HepG2 (cell line): Measurements from ENCODE around the gene ADGRE3. TPM values are rescaled to one million over a fixed set of nuclear protein-coding genes. Genes with fewer than 3 reads are reported as not detected.
A peak's percentile ranks its signal among the peaks of the same experiment; 100 is the strongest.

Experiments used
- ATAC-seq: fragments of 200-7000 bp; cut with Tn5 transposase; 3 replicates; pipeline ENCODE4 v1.9.1; 2020; ENCODE audit warnings: mild to moderate bottlenecking, moderate library complexity
- BruUV-seq: library from RNA; stranded (reverse); fragments of 400-500 nt; replicated peaks from 2 replicates; lab custom pipeline; 2021; lab: Mats Ljungman, UMichigan
- CTCF ChIA-PET: fragments of 300-600 bp; formaldehyde crosslinking; extraction: SDS; loops from one replicate; lab custom pipeline; 2021; ENCODE audit warnings: low total read pairs, inconsistent platforms, low intra/inter-chr PET ratio; lab: Yijun Ruan, JAX
- POLR2A ChIA-PET: fragments of 350-600 bp; sonication (Branson Sonifier 250); formaldehyde crosslinking; loops from one replicate; lab custom pipeline; 2020; ENCODE audit warnings: antibody characterized with exemption, inconsistent platforms; lab: Yijun Ruan, JAX
- DNase-seq: peaks from one replicate; pipeline ENCODE4 v3.0.0-alpha.2; 2015; ENCODE audit warnings: low spot score
- FAIRE-seq: peaks from 3 replicates; lab custom pipeline; 2011; peaks lifted over from hg19 to GRCh38; lab: Jason Lieb, UNC
- H2AFZ ChIP-seq: one replicate; pipeline ENCODE4 v1.6.1; 2011; ENCODE audit warnings: low read length, inconsistent platforms
- H3K27ac ChIP-seq: fragments of 300-600 bp; 3 replicates; pipeline ENCODE4 v1.8.0; 2011; ENCODE audit warnings: mixed run types, mild to moderate bottlenecking, mixed read lengths, low read length, inconsistent platforms; ENCODE audit not compliant: insufficient read depth; ENCODE audit errors: extremely low read length
- H3K27me3 ChIP-seq, 2 experiments: fragments of 200-600 bp in 1 of 2; 2 replicates in 1 of 2; 3 replicates in 1 of 2; pipeline versions ENCODE4 v1.6.0 to v1.8.0; 2011; ENCODE audit warnings: low read length in 2 of 2, mild to moderate bottlenecking in 2 of 2, moderate library complexity in 2 of 2, inconsistent platforms in 1 of 2; ENCODE audit not compliant: insufficient read depth in 2 of 2, control insufficient read depth in 1 of 2
- H3K36me3 ChIP-seq, 2 experiments: fragments of 200-600 bp in 1 of 2; replicated peaks in 1 of 2; 2 replicates in 1 of 2; 3 replicates in 1 of 2; pipeline versions ENCODE4 v1.5.1 to v1.8.0; 2011; ENCODE audit warnings: low read length in 2 of 2, inconsistent platforms in 1 of 2; ENCODE audit not compliant: insufficient read depth in 2 of 2, control insufficient read depth in 1 of 2
- H3K4me1 ChIP-seq: 2 replicates; pipeline ENCODE4 v1.5.1; 2012; ENCODE audit warnings: low read length, inconsistent platforms; ENCODE audit not compliant: insufficient read depth
- H3K4me2 ChIP-seq: 2 replicates; pipeline ENCODE4 v1.6.0; 2011; ENCODE audit warnings: low read depth, low read length, inconsistent platforms
- H3K4me3 ChIP-seq, 3 experiments: fragments of 200-600 bp in 1 of 3; sonication (generic), shearing (Covaris generic) in 1 of 3; replicated peaks in 1 of 3; 2 replicates each; pipeline ENCODE4 v1.5.1; 2011 to 2016; ENCODE audit warnings: low read length in 3 of 3, inconsistent platforms in 2 of 3, low read depth in 2 of 3, mild to moderate bottlenecking in 2 of 3, control low read depth in 1 of 3, mixed read lengths in 1 of 3; ENCODE audit not compliant: insufficient read depth in 1 of 3
- H3K79me2 ChIP-seq: one replicate; pipeline ENCODE4 v1.6.1; 2011; ENCODE audit warnings: low read length, inconsistent platforms; ENCODE audit not compliant: insufficient read depth
- H3K9ac ChIP-seq: 2 replicates; pipeline ENCODE4 v1.6.0; 2011; ENCODE audit warnings: mild to moderate bottlenecking, low read depth, low read length, inconsistent platforms; ENCODE audit not compliant: insufficient read depth
- H3K9me3 ChIP-seq: 2 replicates; pipeline ENCODE4 v1.5.1; 2012; ENCODE audit warnings: mild to moderate bottlenecking, low read length
- H4K20me1 ChIP-seq: 2 replicates; pipeline ENCODE4 v1.6.0; 2011; ENCODE audit warnings: inconsistent platforms, mild to moderate bottlenecking, low read length, moderate library complexity; ENCODE audit not compliant: insufficient read depth
- BHLHE40 ChIP-seq: IDR thresholded peaks from 2 replicates; pipeline ENCODE4 v1.6.1; 2011; ENCODE audit warnings: low read length, improper control_type of control experiment
- EEA1 ChIP-seq: sonication (generic); formaldehyde crosslinking; IDR thresholded peaks from 2 replicates; pipeline ENCODE4 v1.5.1; 2020; ENCODE audit warnings: mild to moderate bottlenecking, missing genetic modification reagents, borderline replicate concordance
- ETV5 ChIP-seq: IDR thresholded peaks from 2 replicates; pipeline ENCODE4 v1.6.1; 2018; ENCODE audit warnings: missing biosample characterization, missing genetic modification reagents, inconsistent platforms, borderline replicate concordance
- HCFC1 ChIP-seq: fragments of 150-350 bp; IDR thresholded peaks from 2 replicates; pipeline ENCODE4 v1.6.1; 2014; ENCODE audit warnings: low read depth, low read length
- HNRNPK ChIP-seq: fragments of 200-400 bp; formaldehyde crosslinking; IDR thresholded peaks from 2 replicates; pipeline ENCODE4 v1.6.1; 2018; ENCODE audit warnings: low read length, low read depth, moderate library complexity, mild to moderate bottlenecking; ENCODE audit not compliant: poor library complexity, severe bottlenecking
- HNRNPUL1 ChIP-seq: fragments of 200-400 bp; formaldehyde crosslinking; IDR thresholded peaks from 2 replicates; pipeline ENCODE4 v1.6.1; 2017; ENCODE audit warnings: low read depth, mild to moderate bottlenecking, low read length, moderate library complexity
- KAT8 ChIP-seq: IDR thresholded peaks from 2 replicates; pipeline ENCODE4 v1.6.1; 2016; ENCODE audit warnings: missing genetic modification reagents, missing compliant biosample characterization
- POLR2G ChIP-seq: fragments of 200-400 bp; formaldehyde crosslinking; IDR thresholded peaks from 2 replicates; pipeline ENCODE4 v1.6.1; 2018; ENCODE audit warnings: mild to moderate bottlenecking, low read depth, low read length, moderate library complexity
- SKI ChIP-seq: fragments of 450-650 bp; IDR thresholded peaks from one replicate; pipeline ENCODE4 v1.6.1; 2018; ENCODE audit warnings: mild to moderate bottlenecking; ENCODE audit not compliant: partially characterized antibody
- SP2 ChIP-seq: sonication (generic); formaldehyde crosslinking; IDR thresholded peaks from 2 replicates; pipeline ENCODE4 v1.5.1; 2020; ENCODE audit warnings: mild to moderate bottlenecking, missing genetic modification reagents
- TARDBP ChIP-seq: sonication (generic); formaldehyde crosslinking; IDR thresholded peaks from 2 replicates; pipeline ENCODE4 v1.8.0; 2022; ENCODE audit warnings: mild to moderate bottlenecking, missing genetic modification reagents
- TBL1XR1 ChIP-seq: fragments of 150-350 bp; IDR thresholded peaks from 2 replicates; pipeline ENCODE4 v1.6.1; 2014; ENCODE audit warnings: borderline replicate concordance, low read length; ENCODE audit not compliant: partially characterized antibody
- ZNF142 ChIP-seq: sonication (generic); formaldehyde crosslinking; IDR thresholded peaks from 2 replicates; pipeline ENCODE4 v1.4.0; 2020; ENCODE audit warnings: missing genetic modification reagents
- ZNF282 ChIP-seq: fragments of 450-650 bp; IDR thresholded peaks from 2 replicates; pipeline ENCODE4 v1.6.1; 2018; ENCODE audit not compliant: partially characterized antibody
- ZNF569 ChIP-seq: sonication (generic); formaldehyde crosslinking; IDR thresholded peaks from 2 replicates; pipeline ENCODE4 v1.5.0; 2020; ENCODE audit warnings: mild to moderate bottlenecking, missing genetic modification reagents, moderate library complexity, borderline replicate concordance
- WGBS: methylation state at CpG from one replicate; pipeline ENCODE4 v1.1.6; 2017; ENCODE audit warnings: low lambda C conversion rate; 5-methylcytosine and 5-hydroxymethylcytosine counted together
- in situ Hi-C: cut with HindIII; loops from 2 replicates; pipeline ENCODE4 v1.10.0; 2017; ENCODE audit warnings: low pct_unique_long_range_greater_than_20kb; ENCODE audit not compliant: extremely low pct_ligation_motif_present
- intact Hi-C: fragments of 100-400 bp; cut with micrococcal nuclease; formaldehyde crosslinking; loops from one replicate; pipeline ENCODE4 v1.10.0; 2022; ENCODE audit not compliant: unreplicated experiment
- polyA plus RNA-seq, 8 experiments: library from polyadenylated mRNA; depleted of rRNA in 3 of 8; stranded (reverse) in 7 of 8; unstranded in 1 of 8; fragments of >200 nt; fragmentation: Illumina TruSeq in 4 of 8; extraction: Trizol in 4 of 8; gene quantifications; 2 replicates each; pipeline versions ENCODE4 v1.2.1 to v1.2.3, GENCODE V29; 2011 to 2016; ENCODE audit warnings: low read depth in 4 of 8, missing spikeins in 1 of 8, mixed read lengths in 1 of 8; ENCODE audit not compliant: insufficient read depth in 1 of 8
- total RNA-seq, 5 experiments: library from RNA; depleted of rRNA; stranded (reverse); fragments of >200 nt; fragmentation: Illumina TruSeq; extraction: Trizol; gene quantifications; 2 replicates each; pipeline ENCODE4 v1.2.3, GENCODE V29; 2016; ENCODE audit warnings: low read depth in 1 of 5

Gene ADGRE3
- total and polyA plus RNA-seq, 2 of the 13 experiments (the other 11 are each of a cell fraction or from before 2014, with no cell fraction given) = not detected

DNA sequence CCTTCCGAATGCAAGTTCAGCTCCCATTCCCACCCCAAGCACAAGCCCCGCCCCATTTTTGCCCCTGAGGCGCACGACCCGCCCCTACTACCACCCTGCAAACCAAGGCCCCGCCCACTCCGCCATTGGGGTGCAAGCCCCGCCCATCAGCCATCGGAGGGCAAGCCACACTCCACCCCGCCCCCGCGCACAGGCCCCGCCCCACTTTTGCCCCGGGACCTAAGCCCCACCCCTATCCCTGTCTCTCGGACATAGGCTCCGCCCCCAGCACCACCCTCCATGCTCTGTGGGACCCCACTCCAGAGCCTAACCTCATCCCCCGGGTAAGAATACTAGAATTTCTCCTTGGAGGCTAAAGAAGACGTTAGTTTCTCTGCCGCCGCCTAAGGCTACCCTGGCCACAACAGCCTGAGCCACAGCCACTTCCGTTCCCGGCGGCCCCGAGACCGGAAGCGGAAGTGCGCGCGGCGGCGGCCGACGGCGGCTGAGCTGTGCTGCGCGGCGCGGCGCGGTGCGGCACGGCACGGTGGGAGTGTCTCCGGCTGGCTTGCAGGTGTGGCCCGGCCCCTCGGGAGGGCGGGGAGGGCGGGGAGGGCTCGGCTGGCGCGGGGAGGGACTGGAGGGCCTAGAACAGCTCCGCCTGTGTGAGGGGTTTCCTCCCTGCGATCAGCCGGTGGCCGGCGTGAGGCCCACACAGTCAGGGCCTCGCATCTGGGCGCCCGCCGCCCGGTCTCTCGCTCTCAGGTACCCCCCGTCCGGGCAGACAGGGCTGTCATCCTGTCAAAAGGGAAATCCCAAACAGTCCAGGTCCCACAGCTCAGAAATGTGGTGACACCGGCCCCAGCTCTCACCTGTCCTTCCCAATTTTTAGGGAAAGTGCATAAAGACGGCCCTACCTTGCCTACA is 15.2 kb upstream of the ADGRE3 start, which contains the start of gene ZNF333:
Gene ZNF333, plus strand, starts transcription at position 451 of the 906 bp plus-strand sequence. CDS start 3,444 bp downstream, outside the sequence.
- FAIRE-seq = no peak
- TF ChIP-seq HNRNPUL1 = no peak
- TF ChIP-seq BHLHE40 = peak; percentile 19; the same call in 1 of the 2 replicates
- no peak for TF ChIP-seq EEA1 (CRISPR knock-in tag)
- peak; percentile 32 for TF ChIP-seq TBL1XR1
- 0 out of 2 replicates have a peak, but pooled peaks have one; percentile 33 for TF ChIP-seq ZNF142 (CRISPR knock-in tag)
- peak; percentile 48; the same call in 1 of the 2 replicates for TF ChIP-seq TARDBP (CRISPR knock-in tag)
- TF ChIP-seq ZNF569 (CRISPR knock-in tag) = no peak
- TF ChIP-seq HCFC1 = peak; percentile 41; the same call in 1 of the 2 replicates
- TF ChIP-seq ETV5 (CRISPR knock-in tag) = peak; percentile 52
- peak; percentile 51 for TF ChIP-seq SKI
- no peak for TF ChIP-seq ZNF282
- peak; percentile 80 for TF ChIP-seq KAT8
- TF ChIP-seq HNRNPK = peak; percentile 52
- TF ChIP-seq POLR2G = peak; percentile 92
- peak; percentile 53 for TF ChIP-seq SP2 (CRISPR knock-in tag)

More for the DNA sequence above, 15.2 kb upstream of the ADGRE3 start, which contains the start of gene ZNF333:
- Histone ChIP-seq H3K27me3 (no peaks in the 10 kb centered on the region), H3K4me3 (peak within 1 kb of the TSS; percentile 67 to 91 (median 77)), H3K36me3 (peaks cover 0 to 3% of the 10 kb centered on the region in 2 experiments; a peak in 1 of 5 replicates), H4K20me1 (no peaks in the 10 kb centered on the region), H3K9ac (peak within 1 kb of the TSS; percentile 82), H3K79me2 (no peaks in the 10 kb centered on the region), H3K4me2 (peak within 1 kb of the TSS; percentile 70), H2AFZ (no peak within 1 kb of the TSS), H3K9me3 (no peaks in the 10 kb centered on the region), H3K27ac (peak within 1 kb of the TSS; percentile 94), H3K4me1 (peaks cover 9% of the 10 kb centered on the region)
- WGBS = 6% methylated on average over 26 of the region's 66 CpGs
- peak; percentile 75 for DNase-seq
- intact Hi-C loops = no loop called here
- in situ Hi-C loops = loop anchor here (5.0 kb wide), 1 partner anchor 118 kb away; the partner anchor contains the start of gene NDUFB7
- ChIA-PET POLR2A (interaction anchor here (0.6 to 2.7 kb wide), 7 partner anchors 14 to 758 kb away, joined by 3 to 40 read pairs (median 5); partner anchors contain the start of genes DNAJB1 and NDUFB7), CTCF (interaction anchor here (0.9 to 1.1 kb wide), 2 partner anchors 115 to 116 kb away, joined by 3 to 4 read pairs; no protein-coding TSS in a partner anchor)
- peak; percentile 99 for ATAC-seq
- no TSS peak for BruUV-seq
